Right atrium auricular region (tissue), 2 donors: ENCODE results near the gene ODAD4. TPM values are rescaled to one million over a fixed set of nuclear protein-coding genes. Genes with fewer than 3 reads are reported as not detected.

Experiments used
- DNase-seq: peaks from one replicate; pipeline ENCODE4 v3.0.0-alpha.2; 2019; ENCODE audit warnings: low spot score
- H3K27ac ChIP-seq, 2 donors: fragments of 200-600 bp; sonication (generic); 1 replicate in 1 of 2; 2 replicates in 1 of 2; pipeline ENCODE4 v1.5.1; 2016 to 2019
- H3K27me3 ChIP-seq, 2 donors: fragments of 200-600 bp; sonication (generic); one replicate each; pipeline versions ENCODE4 v1.5.1 to v1.6.0; 2017 to 2019
- H3K36me3 ChIP-seq: fragments of 200-600 bp; sonication (generic); one replicate; pipeline ENCODE4 v1.5.1; 2016
- H3K4me1 ChIP-seq, 2 donors: fragments of 200-600 bp; sonication (generic); one replicate each; pipeline versions ENCODE4 v1.5.1 to v1.6.0; 2017 to 2019
- H3K4me3 ChIP-seq, 2 donors: fragments of 200-600 bp; sonication (generic); 1 replicate in 1 of 2; 2 replicates in 1 of 2; pipeline ENCODE4 v1.5.1; 2017 to 2019; ENCODE audit warnings: mild to moderate bottlenecking in 1 of 2, moderate library complexity in 1 of 2
- H3K9me3 ChIP-seq, 2 donors: fragments of 200-600 bp; sonication (generic); one replicate each; pipeline ENCODE4 v1.5.1; 2019
- CTCF ChIP-seq, 2 donors: fragments of 200-600 bp; sonication (generic); IDR thresholded peaks; one replicate each; pipeline ENCODE4 v1.5.1; 2019; ENCODE audit warnings: antibody characterized with exemption in 2 of 2
- total RNA-seq, 2 donors: library from RNA; depleted of rRNA; stranded (reverse); fragments of >200 nt; gene quantifications; one replicate each; pipeline ENCODE4 v1.1.0, GENCODE V29; 2016

The ODAD4 gene
- total RNA-seq, 2 donors from 2014 or later = 0.43 to 0.56 TPM

- H3K9me3 ChIP-seq = no peaks in the 10 kb centered on the region
- no peak for DNase-seq
- H3K27me3 ChIP-seq = no peaks in the 10 kb centered on the region
- H3K4me3 ChIP-seq = no peak overlapping the region
- no peaks in the 10 kb centered on the region for H3K4me1 ChIP-seq
- peaks cover 84% of the 10 kb centered on the region for H3K36me3 ChIP-seq
- no peak for TF ChIP-seq CTCF (IDR thresholded peaks at IDR 0.05)
- H3K27ac ChIP-seq = no peak overlapping the region
Observed at GRCh38 chr17:41907185-41907556, 23.2 kb upstream of the ODAD4 start.

- Histone ChIP-seq H3K4me1 (no peaks in the 10 kb centered on the region), H3K9me3 (no peaks in the 10 kb centered on the region), H3K27me3 (no peaks in the 10 kb centered on the region), H3K27ac (no peak overlapping the region), H3K4me3 (no peak overlapping the region), H3K36me3 (peaks cover 85% of the 10 kb centered on the region)
- DNase-seq = no peak
- no peak for TF ChIP-seq CTCF (IDR thresholded peaks at IDR 0.05)
Observed at GRCh38 chr17:41907633-41908539, 22.5 kb upstream of the ODAD4 start.

- Histone ChIP-seq H3K4me1 (peaks cover 0 to 6% of the 10 kb centered on the region in 2 donors), H3K9me3 (no peaks in the 10 kb centered on the region), H3K36me3 (peaks cover 88% of the 10 kb centered on the region), H3K27me3 (no peaks in the 10 kb centered on the region), H3K4me3 (no peak overlapping the region), H3K27ac (no peak overlapping the region)
- DNase-seq = no peak
- TF ChIP-seq CTCF (IDR thresholded peaks at IDR 0.05) = no peak
Observed at GRCh38 chr17:41909088-41909487, 21.3 kb upstream of the ODAD4 start.

GRCh38 chr17:41910701-41911391 lies 19.6 kb upstream of the ODAD4 start:
- H3K27me3 ChIP-seq = no peaks in the 10 kb centered on the region
- no peak overlapping the region for H3K4me3 ChIP-seq
- DNase-seq = no peak
- no peak overlapping the region for H3K27ac ChIP-seq
- no peaks in the 10 kb centered on the region for H3K9me3 ChIP-seq
- TF ChIP-seq CTCF (IDR thresholded peaks at IDR 0.05) = no peak
- H3K4me1 ChIP-seq = peaks cover 0 to 22% of the 10 kb centered on the region in 2 donors
- H3K36me3 ChIP-seq = peaks cover 72% of the 10 kb centered on the region

- H3K36me3 ChIP-seq = peaks cover 58% of the 10 kb centered on the region
- DNase-seq = no peak
- H3K27me3 ChIP-seq = no peaks in the 10 kb centered on the region
- H3K9me3 ChIP-seq = no peaks in the 10 kb centered on the region
- TF ChIP-seq CTCF (IDR thresholded peaks at IDR 0.05) = no peak
- H3K4me1 ChIP-seq = peaks cover 0 to 38% of the 10 kb centered on the region in 2 donors
- H3K27ac ChIP-seq = no peak overlapping the region
- no peak overlapping the region for H3K4me3 ChIP-seq
Observed at GRCh38 chr17:41912925-41913324, 17.5 kb upstream of the ODAD4 start.
